NCI-H524 (cell line): ENCODE measurements around the gene DNM3.
"Not testable (repeated sequence)": the region's sequence is repeated elsewhere in the genome, so short reads cannot be mapped to it uniquely, and the experiment has no call there.

Experiments
- DNase-seq, 2 experiments: peaks; one replicate each; lab custom pipeline; 2025; lab: John Stamatoyannopoulos, UW

The DNM3 gene

GRCh38 chr1:172421974-172422604 lies 580.8 kb downstream of the DNM3 start:
- no peak for DNase-seq

DNA sequence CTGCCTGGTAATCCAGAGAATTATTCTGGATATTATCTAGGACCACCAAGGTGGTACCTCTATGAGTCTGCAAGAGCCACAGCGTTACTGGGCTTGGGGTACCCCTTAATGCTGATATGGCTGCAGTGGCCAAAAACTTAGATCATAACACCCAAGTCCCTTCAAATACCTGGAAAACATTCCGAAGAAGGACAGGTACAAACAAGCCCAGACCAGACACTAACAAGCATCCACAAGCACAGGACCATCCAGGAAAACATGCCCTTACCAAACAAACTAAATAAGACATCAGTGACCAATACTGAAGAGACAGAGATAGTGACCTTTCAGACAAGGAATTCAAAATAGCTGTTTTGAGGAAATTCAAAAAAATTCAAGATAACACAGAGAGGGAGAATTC lies 582.0 kb downstream of the DNM3 start:
- DNase-seq = no peak

GRCh38 chr1:172425339-172425738 lies 584.0 kb downstream of the DNM3 start:
- no peak for DNase-seq

DNA sequence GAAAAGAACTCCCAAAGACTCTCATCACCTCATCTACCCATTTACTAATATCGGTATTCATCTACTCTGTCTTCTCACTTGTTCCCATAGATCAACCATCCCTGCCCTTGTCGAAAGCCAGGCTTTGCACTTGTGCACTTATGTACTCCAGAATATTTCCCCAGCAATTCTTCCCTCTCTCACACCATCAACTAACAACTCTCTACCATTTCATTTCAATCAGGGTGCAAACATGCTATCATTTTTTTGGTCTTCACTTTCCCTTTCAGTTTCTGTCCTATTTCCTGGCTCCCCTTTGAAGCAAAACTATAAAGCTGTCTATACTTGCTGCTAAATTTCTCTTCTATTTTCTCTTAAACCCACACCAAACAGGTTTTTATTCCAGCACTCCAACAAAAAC lies 585.9 kb downstream of the DNM3 start:
- DNase-seq = no peak

GRCh38 chr1:172429331-172430127 lies 588.2 kb downstream of the DNM3 start:
- peak; percentile 8 to 67 for DNase-seq

- DNase-seq = no peak
Observed at GRCh38 chr1:172430128-172430454, 588.8 kb downstream of the DNM3 start.

- DNase-seq = no peak
Observed at GRCh38 chr1:172431204-172431603, 589.9 kb downstream of the DNM3 start.

- DNase-seq = no peak
Observed at GRCh38 chr1:172431721-172432192, 590.5 kb downstream of the DNM3 start.

DNA sequence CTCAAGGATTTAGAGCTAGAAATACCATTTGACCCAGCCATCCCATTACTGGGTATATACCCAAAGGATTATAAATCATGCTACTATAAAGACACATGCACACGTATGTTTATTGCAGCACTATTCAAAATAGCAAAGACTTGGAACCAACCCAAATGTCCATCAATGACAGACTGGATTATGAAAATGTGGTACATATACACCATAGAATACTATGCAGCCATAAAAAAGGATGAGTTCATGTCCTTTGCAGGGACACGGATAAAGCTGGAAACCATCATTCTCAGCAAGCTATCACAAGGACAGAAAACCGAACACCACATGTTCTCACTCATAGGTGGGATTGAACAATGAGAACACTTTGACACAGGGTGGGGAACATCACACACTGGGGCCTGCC lies 595.9 kb downstream of the DNM3 start:
- not testable (repeated sequence) for DNase-seq

DNA sequence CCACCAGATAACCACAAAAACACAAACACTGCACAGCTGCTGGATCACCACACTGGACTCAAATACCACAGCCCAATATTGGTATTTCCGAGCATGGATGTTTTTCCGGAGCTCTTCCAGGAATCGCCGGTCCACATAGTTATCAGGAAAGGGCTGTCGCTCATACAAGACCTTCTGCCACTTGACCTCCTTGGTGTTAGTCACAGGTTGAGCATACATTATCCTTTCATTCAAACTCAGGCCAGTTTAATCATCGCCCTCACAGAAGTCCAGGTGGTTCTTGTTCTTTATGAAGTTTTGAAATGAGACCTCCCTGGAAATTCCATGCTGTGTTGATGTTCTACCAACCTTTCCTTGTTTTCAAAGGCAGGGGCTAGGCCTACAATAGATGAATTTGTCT lies 601.1 kb downstream of the DNM3 start:
- no peak for DNase-seq

DNA sequence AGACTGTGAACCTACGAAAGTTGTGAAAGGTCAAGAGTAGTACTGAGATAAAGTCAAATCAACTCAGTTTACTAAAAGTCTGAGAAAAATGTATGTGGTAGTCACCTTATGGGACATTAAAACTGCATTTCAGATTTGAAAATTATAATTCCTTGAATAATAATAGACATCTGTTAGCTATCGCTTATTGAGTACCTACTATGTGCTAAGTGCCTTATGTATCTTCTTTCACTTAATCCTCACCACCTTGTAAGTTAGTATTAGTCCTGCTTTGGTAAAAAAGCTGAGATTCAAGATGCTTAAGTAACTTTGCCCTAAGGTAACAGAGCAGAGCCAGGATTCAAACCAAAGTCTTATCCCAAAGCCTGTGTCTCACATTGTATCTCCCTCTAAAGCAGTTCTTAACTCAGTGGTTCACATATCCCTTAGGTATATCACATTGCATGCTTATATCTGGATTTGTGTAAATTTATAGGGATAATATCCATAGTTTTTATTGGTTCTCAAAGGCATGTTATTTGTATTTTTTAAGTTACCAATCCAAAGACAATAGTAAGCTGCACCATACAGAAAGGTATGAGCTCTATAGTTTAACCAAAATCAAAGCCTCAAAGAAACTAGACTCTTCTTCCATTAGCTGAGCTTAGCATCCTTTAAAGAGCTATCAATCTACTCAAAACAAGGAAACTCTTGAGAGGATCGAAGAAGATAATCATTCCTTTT lies 601.7 kb downstream of the DNM3 start:
- no peak for DNase-seq

- DNase-seq = peak; percentile 56 to 84
Observed at GRCh38 chr1:172443666-172444453, 602.6 kb downstream of the DNM3 start, which contains the start of gene PIGC. Gene PIGC (minus strand): TSS chr1:172444069. CDS start chr1:172442622, 1,447 bp downstream.

- DNase-seq = no peak
Observed at GRCh38 chr1:172446547-172446946, 605.2 kb downstream of the DNM3 start.

GRCh38 chr1:172447641-172448040 lies 606.3 kb downstream of the DNM3 start:
- DNase-seq = no peak

DNA sequence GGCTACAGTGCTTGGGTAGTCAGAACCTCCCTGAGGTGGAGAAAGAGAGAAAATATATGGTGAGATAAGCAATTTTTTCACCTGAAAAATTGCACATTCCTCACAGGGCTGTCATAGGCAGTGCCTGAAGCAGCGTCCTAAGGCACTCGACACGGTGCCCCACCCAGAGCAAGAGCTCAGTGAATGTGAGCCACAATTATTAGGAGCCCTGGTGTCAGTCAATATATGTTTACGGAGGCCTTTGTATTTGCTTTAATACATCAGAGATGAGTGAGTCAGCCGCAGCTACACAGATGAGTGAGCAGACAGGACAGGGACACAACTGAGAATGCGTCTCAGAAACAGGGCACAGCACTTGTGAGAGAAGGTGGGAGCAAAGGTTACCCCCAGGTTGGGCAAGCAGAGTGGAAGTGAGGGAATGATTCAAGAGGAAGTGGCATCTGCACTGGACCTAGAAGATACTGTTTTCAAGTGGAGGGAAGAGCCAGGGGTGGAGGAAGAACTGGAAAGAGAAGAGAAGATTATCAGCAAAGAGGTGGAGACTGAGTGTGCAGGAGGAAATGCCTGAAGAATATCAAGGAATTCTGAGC lies 607.8 kb downstream of the DNM3 start:
- no peak for DNase-seq

- peak; percentile 10 to 64 for DNase-seq
Observed at GRCh38 chr1:172449585-172450523, 608.6 kb downstream of the DNM3 start.

DNA sequence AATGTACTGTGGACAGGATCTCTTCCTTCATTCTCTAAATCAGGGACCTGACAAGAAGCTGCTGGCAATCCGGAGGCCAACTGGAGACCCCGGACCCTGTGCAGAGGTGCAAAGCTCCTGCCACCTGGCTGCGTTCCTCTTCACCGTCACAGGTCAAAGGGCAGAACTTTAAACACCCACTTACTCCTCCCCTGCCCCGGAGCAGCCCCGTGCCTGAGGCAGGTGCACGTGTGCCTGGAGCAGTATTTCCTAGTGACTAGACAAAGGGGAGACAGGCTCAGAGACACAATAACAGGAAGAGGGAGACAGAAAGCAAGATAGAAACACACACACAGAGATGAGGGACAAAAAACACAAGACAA lies 609.2 kb downstream of the DNM3 start:
- no peak for DNase-seq

GRCh38 chr1:172451002-172451443 lies 609.7 kb downstream of the DNM3 start:
- DNase-seq = no peak

DNA sequence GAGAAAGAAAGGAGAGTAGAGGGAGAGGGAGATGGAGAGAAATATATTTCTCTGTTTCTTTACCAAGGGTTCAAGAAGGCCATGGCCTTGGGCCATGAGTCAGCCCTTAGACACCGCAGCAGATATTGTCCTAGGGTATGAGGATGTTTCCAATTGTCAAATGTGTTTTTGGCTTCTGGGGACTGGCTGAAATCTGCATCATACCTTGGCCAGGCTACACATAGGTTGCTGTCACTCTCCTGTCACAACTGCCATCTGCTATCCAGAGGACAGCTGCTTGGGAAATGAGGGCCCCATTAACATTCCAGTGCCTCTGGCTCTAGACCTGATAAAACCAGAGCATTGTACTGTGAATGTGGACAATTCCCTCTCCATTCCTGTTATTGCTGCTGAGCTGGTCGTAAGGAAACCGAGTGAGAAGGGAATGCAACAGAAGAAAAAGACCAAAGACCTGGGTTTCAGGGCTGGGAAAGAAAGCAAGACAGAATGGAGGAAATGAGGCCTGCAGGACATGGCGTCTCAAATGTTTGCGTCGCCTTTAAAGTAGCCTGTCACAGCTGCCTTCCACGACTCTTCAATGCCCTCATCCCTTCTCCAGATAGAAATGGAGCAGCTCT lies 611.3 kb downstream of the DNM3 start:
- peak in 1 of 2 experiments; percentile 20 for DNase-seq

- DNase-seq = no peak
Observed at GRCh38 chr1:172453153-172453545, 611.9 kb downstream of the DNM3 start.
